DND-41 (cell line): Measurements from ENCODE around the gene TEX44.

Source experiments
- EZH2 ChIP-seq: IDR thresholded peaks from 3 replicates; pipeline ENCODE4 v1.6.1; 2012; ENCODE audit warnings: borderline replicate concordance, low read depth, mild to moderate bottlenecking, moderate library complexity, low read length, inconsistent platforms; ENCODE audit not compliant: severe bottlenecking
- TF ChIP-seq, protein P1 (sequence below): IDR thresholded peaks from 2 replicates; pipeline ENCODE4 v1.5.1; 2012; ENCODE audit warnings: borderline replicate concordance, low read length, moderate library complexity, mild to moderate bottlenecking; ENCODE audit not compliant: poor library complexity, severe bottlenecking; ENCODE audit errors: extremely low read depth

DNA sequence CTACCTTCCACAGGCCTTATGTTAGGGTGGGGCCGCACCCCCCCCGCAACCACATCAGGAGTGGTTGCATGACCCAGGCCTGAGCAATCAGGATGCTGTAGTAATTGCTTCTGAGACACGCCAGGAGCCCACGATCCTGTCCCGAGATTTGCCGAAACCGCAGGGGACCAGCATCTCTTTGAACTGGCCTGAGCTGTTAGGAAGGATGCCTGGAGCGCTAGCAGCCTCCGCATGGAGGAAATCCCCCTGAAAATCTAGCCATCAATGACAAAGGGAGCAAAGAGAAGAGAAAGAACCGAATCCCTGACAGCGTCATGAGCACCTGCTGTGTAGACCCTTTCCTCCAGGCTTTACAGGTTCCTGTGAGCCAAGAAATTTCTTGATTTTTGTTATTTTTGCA, 8.7 kb upstream of the TEX44 start:
- TF ChIP-seq, protein P1, sequence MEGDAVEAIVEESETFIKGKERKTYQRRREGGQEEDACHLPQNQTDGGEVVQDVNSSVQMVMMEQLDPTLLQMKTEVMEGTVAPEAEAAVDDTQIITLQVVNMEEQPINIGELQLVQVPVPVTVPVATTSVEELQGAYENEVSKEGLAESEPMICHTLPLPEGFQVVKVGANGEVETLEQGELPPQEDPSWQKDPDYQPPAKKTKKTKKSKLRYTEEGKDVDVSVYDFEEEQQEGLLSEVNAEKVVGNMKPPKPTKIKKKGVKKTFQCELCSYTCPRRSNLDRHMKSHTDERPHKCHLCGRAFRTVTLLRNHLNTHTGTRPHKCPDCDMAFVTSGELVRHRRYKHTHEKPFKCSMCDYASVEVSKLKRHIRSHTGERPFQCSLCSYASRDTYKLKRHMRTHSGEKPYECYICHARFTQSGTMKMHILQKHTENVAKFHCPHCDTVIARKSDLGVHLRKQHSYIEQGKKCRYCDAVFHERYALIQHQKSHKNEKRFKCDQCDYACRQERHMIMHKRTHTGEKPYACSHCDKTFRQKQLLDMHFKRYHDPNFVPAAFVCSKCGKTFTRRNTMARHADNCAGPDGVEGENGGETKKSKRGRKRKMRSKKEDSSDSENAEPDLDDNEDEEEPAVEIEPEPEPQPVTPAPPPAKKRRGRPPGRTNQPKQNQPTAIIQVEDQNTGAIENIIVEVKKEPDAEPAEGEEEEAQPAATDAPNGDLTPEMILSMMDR, result no peak
- no peak for TF ChIP-seq EZH2
